Subcutaneous abdominal adipose tissue (tissue), 5 donors: ENCODE data around the gene TXNL1.
A peak's percentile ranks its signal among the peaks of the same experiment; 100 is the strongest.
"Not testable (repeated sequence)": the region's sequence is repeated elsewhere in the genome, so short reads cannot be mapped to it uniquely, and the experiment has no call there.

Experiments used
- H3K27ac ChIP-seq: one replicate; pipeline ENCODE4 v1.7.0; 2013; ENCODE audit warnings: low read depth, mild to moderate bottlenecking, inconsistent platforms, low read length, moderate library complexity
- H3K27me3 ChIP-seq, 5 donors: one replicate each; pipeline ENCODE4 v1.7.0; 2013; ENCODE audit warnings: low read length in 5 of 5, inconsistent platforms in 1 of 5; ENCODE audit not compliant: control insufficient read depth in 5 of 5, insufficient read depth in 4 of 5
- H3K36me3 ChIP-seq, 5 donors: one replicate each; pipeline ENCODE4 v1.7.0; 2013; ENCODE audit warnings: low read length in 5 of 5; ENCODE audit not compliant: control insufficient read depth in 5 of 5, insufficient read depth in 5 of 5
- H3K4me1 ChIP-seq, 5 donors: one replicate each; pipeline ENCODE4 v1.7.0; 2013; ENCODE audit warnings: low read length in 5 of 5, mild to moderate bottlenecking in 3 of 5, moderate library complexity in 1 of 5; ENCODE audit not compliant: control insufficient read depth in 5 of 5, insufficient read depth in 5 of 5
- H3K4me3 ChIP-seq, 5 donors: one replicate each; pipeline ENCODE4 v1.7.0; 2013; ENCODE audit warnings: low read length in 5 of 5, low read depth in 1 of 5
- H3K9ac ChIP-seq, 5 donors: one replicate each; pipeline ENCODE4 v1.7.0; 2013; ENCODE audit warnings: low read length in 5 of 5, mild to moderate bottlenecking in 4 of 5, moderate library complexity in 3 of 5
- H3K9me3 ChIP-seq, 5 donors: one replicate each; pipeline ENCODE4 v1.7.0; 2013; ENCODE audit warnings: low read length in 5 of 5; ENCODE audit not compliant: control insufficient read depth in 5 of 5
- donor health status: healthy.
- donor health status: healthy.
- donor health status: healthy.
- donor health status: healthy.
- donor health status: healthy.

Gene TXNL1

DNA sequence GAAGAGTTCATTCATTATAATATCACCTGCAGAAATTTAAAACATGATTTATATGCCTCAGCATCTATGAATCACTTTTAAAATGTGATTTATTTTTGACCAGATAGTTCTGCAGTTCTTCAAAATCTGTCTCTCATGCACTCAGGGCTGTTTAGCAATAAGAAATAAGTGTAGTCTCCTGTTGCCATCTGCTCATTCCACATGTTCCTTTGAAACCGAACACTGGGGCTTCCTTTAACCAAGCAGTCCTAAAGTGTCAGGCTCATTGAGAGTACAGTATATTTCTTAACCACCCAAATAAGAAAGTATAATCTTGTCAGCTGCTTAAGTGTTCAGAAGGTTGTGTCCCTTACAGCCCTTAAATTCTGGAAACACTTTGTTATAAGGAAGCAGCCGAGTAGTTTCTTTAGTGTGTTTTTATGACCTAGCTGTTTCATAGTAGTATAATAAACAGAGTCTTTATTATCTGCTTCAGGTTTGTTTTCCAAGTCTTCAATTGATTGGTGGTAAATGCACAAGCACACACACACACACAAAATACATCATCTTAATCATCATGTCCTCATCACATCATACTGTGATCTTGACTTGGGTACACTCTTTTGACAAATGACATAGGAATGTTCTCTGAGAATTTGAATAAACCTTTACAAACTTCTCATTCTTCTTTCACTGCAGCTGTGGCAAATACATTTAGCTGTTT is 23.1 kb upstream of the TXNL1 start:
- no peaks in the 10 kb centered on the region for H3K9me3 ChIP-seq
- no peak overlapping the region for H3K27ac ChIP-seq
- no peak overlapping the region for H3K9ac ChIP-seq
- peaks cover 0 to 3% (median 0%) of the 10 kb centered on the region in 5 donors for H3K36me3 ChIP-seq
- no peak overlapping the region for H3K4me3 ChIP-seq
- no peaks in the 10 kb centered on the region for H3K27me3 ChIP-seq
- H3K4me1 ChIP-seq, result no peaks in the 10 kb centered on the region

DNA sequence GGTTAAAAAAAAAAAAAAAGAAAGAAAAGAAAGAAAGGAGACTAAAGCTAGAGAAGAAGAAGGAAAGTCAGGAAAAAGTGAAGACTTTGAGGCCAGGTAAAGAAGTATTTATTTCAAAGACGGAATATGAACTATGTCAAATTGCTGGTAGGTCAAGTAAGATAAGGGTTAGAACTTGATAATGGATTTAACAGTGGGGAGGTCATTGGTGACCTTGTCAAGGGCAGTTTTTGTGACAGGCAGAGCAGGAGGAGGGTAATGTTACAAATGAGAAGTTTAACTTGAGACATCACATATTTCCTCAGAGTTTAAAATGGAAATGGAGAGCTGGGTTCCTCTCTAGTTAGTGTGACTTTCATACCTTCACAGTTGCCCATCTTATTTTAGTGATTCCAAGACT is 22.3 kb upstream of the TXNL1 start:
- H3K4me3 ChIP-seq, result no peak overlapping the region
- no peak overlapping the region for H3K9ac ChIP-seq
- H3K27me3 ChIP-seq, result no peaks in the 10 kb centered on the region
- H3K36me3 ChIP-seq, result peaks cover 0 to 3% (median 0%) of the 10 kb centered on the region in 5 donors
- no peaks in the 10 kb centered on the region for H3K9me3 ChIP-seq
- no peaks in the 10 kb centered on the region for H3K4me1 ChIP-seq
- H3K27ac ChIP-seq, result no peak overlapping the region

DNA sequence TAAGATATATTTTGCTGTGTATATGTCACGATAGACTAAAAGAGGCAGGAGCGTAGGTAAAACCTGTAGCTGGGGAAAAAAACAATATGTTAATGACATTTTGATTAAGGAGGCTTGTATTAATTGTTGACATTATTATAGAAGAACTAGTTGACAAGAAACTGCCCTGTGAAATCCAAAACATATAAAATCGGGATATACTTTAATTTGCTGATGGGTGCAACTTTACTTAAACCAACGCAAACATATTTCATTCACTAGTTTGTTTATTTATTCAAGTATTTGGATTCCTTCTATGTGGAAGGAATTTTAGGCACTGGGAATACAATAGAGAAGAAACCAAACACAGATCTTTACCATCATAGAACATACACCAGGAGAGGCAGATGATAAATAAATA is 20.7 kb upstream of the TXNL1 start:
- no peaks in the 10 kb centered on the region for H3K27me3 ChIP-seq
- no peak overlapping the region for H3K27ac ChIP-seq
- no peaks in the 10 kb centered on the region for H3K9me3 ChIP-seq
- peaks cover 0 to 4% (median 0%) of the 10 kb centered on the region in 5 donors for H3K4me1 ChIP-seq
- H3K4me3 ChIP-seq, result no peak overlapping the region
- H3K9ac ChIP-seq, result no peak overlapping the region
- H3K36me3 ChIP-seq, result peaks cover 0 to 3% (median 0%) of the 10 kb centered on the region in 5 donors

DNA sequence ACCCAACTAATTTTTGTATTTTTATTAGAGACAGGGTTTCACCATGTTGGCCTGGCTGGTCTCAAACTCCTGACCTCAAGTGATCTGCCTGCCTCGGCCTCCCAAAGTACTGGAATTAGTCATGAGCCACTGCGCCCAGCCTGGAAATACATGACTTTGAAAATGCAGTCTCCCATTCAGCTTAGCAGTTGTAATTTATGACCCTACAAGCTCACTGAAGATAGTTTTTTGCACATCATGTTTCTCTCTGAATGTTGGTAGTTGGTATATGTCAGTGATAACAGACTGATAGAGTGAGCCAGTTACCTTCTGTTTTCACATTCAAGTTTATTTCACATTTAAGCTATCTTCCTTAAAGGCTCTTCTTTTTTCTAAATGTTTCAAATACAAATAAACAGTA is 19.9 kb upstream of the TXNL1 start:
- H3K27me3 ChIP-seq, result no peaks in the 10 kb centered on the region
- peaks cover 0 to 4% (median 0%) of the 10 kb centered on the region in 5 donors for H3K4me1 ChIP-seq
- H3K9ac ChIP-seq, result no peak overlapping the region
- H3K27ac ChIP-seq, result no peak overlapping the region
- H3K36me3 ChIP-seq, result peaks cover 0 to 3% (median 0%) of the 10 kb centered on the region in 5 donors
- no peak overlapping the region for H3K4me3 ChIP-seq
- no peaks in the 10 kb centered on the region for H3K9me3 ChIP-seq

DNA sequence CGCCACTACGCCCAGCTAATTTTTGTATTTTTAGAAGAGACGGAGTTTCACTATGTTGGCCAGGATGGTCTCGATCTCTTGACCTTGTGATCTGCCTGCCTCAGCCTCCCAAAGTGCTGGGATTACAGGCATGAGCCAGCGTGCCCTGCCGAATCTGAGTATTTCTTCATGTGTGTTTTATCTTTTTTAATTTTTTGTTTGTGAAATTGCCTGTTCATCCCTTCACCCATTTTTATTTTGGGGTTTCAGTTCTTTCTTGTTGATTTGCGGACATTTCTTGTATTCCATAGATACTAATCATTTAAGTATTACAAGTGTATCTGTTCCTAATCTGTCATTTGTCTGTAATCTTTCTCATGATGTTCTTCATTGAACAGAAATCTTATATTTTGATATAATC is 15.9 kb upstream of the TXNL1 start:
- not testable (repeated sequence) for H3K4me3 ChIP-seq, H3K27ac ChIP-seq, H3K27me3 ChIP-seq, H3K9ac ChIP-seq, H3K9me3 ChIP-seq, H3K36me3 ChIP-seq
- H3K4me1 ChIP-seq, result peaks cover 4 to 21% (median 15%) of the 10 kb centered on the region in 5 donors

DNA sequence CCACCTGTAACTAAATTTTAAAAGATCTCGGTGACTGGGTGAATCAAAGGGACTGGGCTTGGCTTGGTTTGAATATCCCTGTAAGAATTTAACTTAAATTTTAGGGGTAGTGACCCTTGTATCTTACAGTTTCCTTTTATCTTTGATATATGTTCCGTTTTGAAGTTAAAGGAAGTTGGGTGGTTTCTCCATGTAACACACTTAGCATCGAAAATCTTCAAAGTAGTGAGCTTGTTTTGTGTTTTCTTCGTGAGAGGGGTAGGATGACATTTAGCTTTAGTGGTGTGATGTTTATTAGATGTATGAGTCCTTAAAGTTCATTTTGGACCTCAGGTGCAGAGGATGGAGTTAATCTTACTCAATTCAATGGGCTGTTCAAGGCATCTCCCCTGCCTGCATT is 14.4 kb upstream of the TXNL1 start:
- H3K4me3 ChIP-seq, result no peak overlapping the region
- H3K27ac ChIP-seq, result no peak overlapping the region
- no peaks in the 10 kb centered on the region for H3K9me3 ChIP-seq
- H3K9ac ChIP-seq, result peak overlapping the region in 1 of 5 donors; percentile 43
- no peaks in the 10 kb centered on the region for H3K27me3 ChIP-seq
- peaks cover 4 to 21% (median 15%) of the 10 kb centered on the region in 5 donors for H3K4me1 ChIP-seq
- H3K36me3 ChIP-seq, result peaks cover 0 to 3% (median 0%) of the 10 kb centered on the region in 5 donors

DNA sequence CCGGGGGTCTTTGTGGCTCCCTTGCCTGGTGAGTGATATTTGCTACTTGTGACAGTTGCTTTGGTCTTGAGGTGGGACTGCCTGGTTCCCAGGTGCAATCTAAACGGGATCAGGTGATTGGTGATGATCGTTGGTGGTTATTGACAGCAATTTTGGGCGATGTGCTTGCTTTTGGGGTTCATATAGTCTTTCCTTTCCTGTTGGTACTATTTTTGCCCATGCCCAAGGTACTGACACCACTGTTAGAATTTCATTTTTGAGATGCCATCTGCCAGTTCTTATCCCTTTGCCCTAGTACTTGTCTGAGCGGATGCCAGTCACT is 13.3 kb upstream of the TXNL1 start:
- Histone ChIP-seq H3K27me3 (no peaks in the 10 kb centered on the region), H3K4me3 (peak overlapping the region; percentile 94 to 98 (median 97)), H3K9me3 (no peaks in the 10 kb centered on the region), H3K9ac (peak overlapping the region; percentile 71 to 92 (median 86)), H3K4me1 (peaks cover 4 to 21% (median 15%) of the 10 kb centered on the region in 5 donors), H3K27ac (peak overlapping the region; percentile 88), H3K36me3 (no peaks in the 10 kb centered on the region)

DNA sequence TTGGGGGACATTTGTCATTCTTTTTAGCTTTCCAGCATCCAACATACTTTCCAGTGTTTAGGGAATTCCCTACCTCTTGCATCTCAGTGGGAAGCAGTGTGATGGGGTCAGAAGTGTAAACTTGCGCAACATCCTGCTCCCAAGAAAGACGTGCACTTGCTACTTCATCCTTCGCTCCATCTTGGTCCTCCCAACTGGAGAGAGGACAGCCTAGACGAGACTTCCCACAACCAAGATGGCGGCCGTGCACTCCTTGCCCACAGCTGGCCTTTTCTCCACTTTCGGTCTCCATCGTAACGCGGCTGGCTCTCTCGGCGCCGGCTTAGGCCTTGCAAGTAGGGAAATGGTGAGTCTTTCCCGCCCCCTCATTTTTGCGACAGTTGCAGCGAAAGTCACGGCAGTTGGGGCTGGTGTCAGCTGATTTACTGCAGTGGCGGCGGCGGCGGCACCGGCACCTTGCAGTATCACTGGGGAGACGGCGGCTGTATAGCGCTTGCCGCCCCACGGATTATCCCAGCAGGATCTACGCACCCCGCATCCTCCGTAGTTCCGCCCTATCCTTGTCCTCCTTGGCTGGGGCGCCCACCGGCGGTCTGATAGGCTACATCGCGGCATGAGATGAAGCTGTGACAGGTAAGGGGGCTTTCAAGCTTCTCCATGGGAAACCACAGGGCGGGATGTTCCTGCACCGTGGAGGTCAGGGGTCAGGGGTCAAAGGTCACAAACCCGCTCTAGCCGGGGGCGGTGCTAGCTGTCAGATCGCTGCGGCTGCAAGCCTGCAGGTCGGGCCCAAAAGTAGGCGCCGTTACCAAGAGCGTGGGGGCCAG is 12.8 kb upstream of the TXNL1 start, which contains the start of gene WDR7:
Gene WDR7, plus strand, starts transcription at position 416 of the 827 bp plus-strand sequence. CDS start 21,157 bp downstream, outside the sequence.
- H3K4me3 ChIP-seq, result peak within 1 kb of the TSS; percentile 94 to 98 (median 97)
- peak within 1 kb of the TSS; percentile 71 to 92 (median 86) for H3K9ac ChIP-seq
- peak within 1 kb of the TSS; percentile 88 for H3K27ac ChIP-seq
- H3K27me3 ChIP-seq, result no peaks in the 10 kb centered on the region
- peaks cover 4 to 21% (median 15%) of the 10 kb centered on the region in 5 donors for H3K4me1 ChIP-seq
- no peaks in the 10 kb centered on the region for H3K36me3 ChIP-seq
- no peaks in the 10 kb centered on the region for H3K9me3 ChIP-seq

DNA sequence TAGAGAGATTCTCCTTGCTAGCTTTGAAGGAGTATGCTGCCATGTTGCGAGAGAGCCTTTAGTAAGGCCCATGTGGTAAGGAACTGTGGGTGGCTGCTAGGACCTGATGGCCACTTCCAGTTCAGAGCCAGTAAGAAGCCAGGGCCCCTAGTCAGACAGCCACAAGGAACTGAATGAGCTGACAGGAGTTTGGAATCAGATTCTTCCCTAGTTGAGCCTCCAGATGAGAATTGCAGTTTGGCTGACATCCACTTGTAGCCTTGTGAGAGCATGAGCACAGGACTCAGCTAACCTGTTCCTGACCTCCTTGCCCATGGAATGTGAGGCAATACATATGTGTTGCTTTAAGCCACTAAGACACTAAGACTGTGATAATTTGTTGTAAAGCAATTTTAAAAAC is 11.6 kb upstream of the TXNL1 start:
- H3K27me3 ChIP-seq, result no peaks in the 10 kb centered on the region
- H3K4me1 ChIP-seq, result peaks cover 4 to 17% (median 15%) of the 10 kb centered on the region in 5 donors
- no peaks in the 10 kb centered on the region for H3K36me3 ChIP-seq
- no peak overlapping the region for H3K4me3 ChIP-seq
- H3K27ac ChIP-seq, result no peak overlapping the region
- H3K9ac ChIP-seq, result no peak overlapping the region
- no peaks in the 10 kb centered on the region for H3K9me3 ChIP-seq
